ENCODE data around the gene GALNT7. TPM values are rescaled to one million over a fixed set of nuclear protein-coding genes. Genes with fewer than 3 reads are reported as not detected.
A peak's percentile ranks its signal among the peaks of the same experiment; 100 is the strongest.

GALNT7 gene
- polyA plus RNA-seq, 3 donors, result 12.3 to 29.0 (median 19.7) TPM

DNA sequence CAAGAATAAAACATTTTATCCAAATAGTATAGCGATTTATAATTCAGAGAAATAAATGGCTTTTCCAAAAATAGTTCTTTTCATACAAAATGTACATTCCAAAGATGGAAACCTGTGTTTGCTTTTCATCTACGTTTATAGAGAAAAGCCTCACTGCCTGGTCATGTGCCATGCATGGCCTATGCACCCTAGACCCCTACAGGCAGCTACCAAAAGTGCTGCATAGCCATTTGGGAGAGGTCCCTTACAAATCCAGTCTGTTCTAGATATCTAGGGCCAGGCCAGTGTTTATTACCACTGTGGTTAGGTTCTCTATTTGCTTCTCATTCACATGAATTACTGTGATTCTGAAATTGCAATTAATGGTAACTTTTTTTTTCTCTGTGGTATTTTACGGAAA, 148.4 kb downstream of the GALNT7 start:
- no peaks in the 10 kb centered on the region for H3K9me3 Mint-ChIP-seq
- no peak for DNase-seq
- H3K4me3 Mint-ChIP-seq, result no peak overlapping the region
- Histone ChIP-seq H3K27ac (ENCODE audit: low read depth in 1 of 2, low read length in 2 of 2) (no peak overlapping the region), H3K9ac (ENCODE audit: insufficient read depth, low read length, poor library complexity, severe bottlenecking) (no peak overlapping the region), H3K27me3 (ENCODE audit: control insufficient read depth in 2 of 2, insufficient read depth in 2 of 2, low read length in 2 of 2) (no peaks in the 10 kb centered on the region), H3K36me3 (replicated peaks in 1 of 2; ENCODE audit: control insufficient read depth in 1 of 2, insufficient read depth in 2 of 2, low read length in 2 of 2) (peaks cover 68 to 78% of the 10 kb centered on the region in 2 donors), H3K79me2 (ENCODE audit: insufficient read depth, low read length) (no peaks in the 10 kb centered on the region), H3K4me2 (replicated peaks; ENCODE audit: extremely low read depth, low read length, poor library complexity, severe bottlenecking) (no peak overlapping the region), H2AFZ (ENCODE audit: insufficient read depth, low read depth, low read length, poor library complexity, severe bottlenecking) (no peak overlapping the region), H4K20me1 (ENCODE audit: insufficient read depth, low read length) (no peaks in the 10 kb centered on the region), H3K9me3 (replicated peaks in 1 of 2; ENCODE audit: control insufficient read depth in 1 of 2, insufficient read depth in 1 of 2, low read length in 2 of 2) (no peaks in the 10 kb centered on the region), H3K4me3 (replicated peaks in 1 of 3; ENCODE audit: low read depth in 2 of 3, low read length in 3 of 3) (no peak overlapping the region), H3K4me1 (ENCODE audit: control insufficient read depth in 1 of 2, insufficient read depth in 2 of 2, low read length in 2 of 2) (peaks cover 12 to 17% of the 10 kb centered on the region in 2 donors)
- no peaks in the 10 kb centered on the region for H3K27me3 Mint-ChIP-seq (ENCODE audit: low read depth in 3 of 3)
- intact Hi-C loops (cut with micrococcal nuclease), result loop anchor here (5.0 to 10.0 kb wide), 2 partner anchors 100 to 178 kb away; no protein-coding TSS in a partner anchor
- no peak overlapping the region for H3K27ac Mint-ChIP-seq
- TF ChIP-seq, protein P1, sequence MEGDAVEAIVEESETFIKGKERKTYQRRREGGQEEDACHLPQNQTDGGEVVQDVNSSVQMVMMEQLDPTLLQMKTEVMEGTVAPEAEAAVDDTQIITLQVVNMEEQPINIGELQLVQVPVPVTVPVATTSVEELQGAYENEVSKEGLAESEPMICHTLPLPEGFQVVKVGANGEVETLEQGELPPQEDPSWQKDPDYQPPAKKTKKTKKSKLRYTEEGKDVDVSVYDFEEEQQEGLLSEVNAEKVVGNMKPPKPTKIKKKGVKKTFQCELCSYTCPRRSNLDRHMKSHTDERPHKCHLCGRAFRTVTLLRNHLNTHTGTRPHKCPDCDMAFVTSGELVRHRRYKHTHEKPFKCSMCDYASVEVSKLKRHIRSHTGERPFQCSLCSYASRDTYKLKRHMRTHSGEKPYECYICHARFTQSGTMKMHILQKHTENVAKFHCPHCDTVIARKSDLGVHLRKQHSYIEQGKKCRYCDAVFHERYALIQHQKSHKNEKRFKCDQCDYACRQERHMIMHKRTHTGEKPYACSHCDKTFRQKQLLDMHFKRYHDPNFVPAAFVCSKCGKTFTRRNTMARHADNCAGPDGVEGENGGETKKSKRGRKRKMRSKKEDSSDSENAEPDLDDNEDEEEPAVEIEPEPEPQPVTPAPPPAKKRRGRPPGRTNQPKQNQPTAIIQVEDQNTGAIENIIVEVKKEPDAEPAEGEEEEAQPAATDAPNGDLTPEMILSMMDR (IDR thresholded peaks at IDR 0.05), result no peak
- 80% methylated on average over 1 of the region's 3 CpGs for WGBS (ENCODE audit: insufficient coverage)
- H3K36me3 Mint-ChIP-seq, result peaks cover 27 to 32% of the 10 kb centered on the region in 2 donors
- peaks cover 15% of the 10 kb centered on the region for H3K4me1 Mint-ChIP-seq

DNA sequence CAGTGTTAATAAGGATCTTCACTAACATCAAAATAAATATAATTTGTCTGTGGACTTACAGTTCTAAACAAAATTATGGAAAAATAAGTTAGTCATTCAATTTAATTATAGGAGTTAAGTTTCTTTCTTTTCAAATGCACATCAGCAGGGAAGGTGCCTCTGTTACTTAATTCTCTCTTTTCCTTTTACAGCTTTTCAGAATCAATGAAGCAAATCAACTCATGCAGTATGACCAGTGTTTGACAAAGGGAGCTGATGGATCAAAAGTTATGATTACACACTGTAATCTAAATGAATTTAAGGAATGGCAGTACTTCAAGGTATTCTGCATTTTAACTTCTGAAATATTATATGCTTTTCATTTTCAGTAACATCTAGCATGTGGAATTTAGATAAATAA, 149.6 kb downstream of the GALNT7 start:
- peaks cover 3% of the 10 kb centered on the region for H3K79me2 ChIP-seq (ENCODE audit: insufficient read depth, low read length)
- H3K4me1 Mint-ChIP-seq, result peaks cover 15% of the 10 kb centered on the region
- intact Hi-C loops (cut with micrococcal nuclease), result loop anchor here (2.0 to 10.0 kb wide), 3 partner anchors 99 to 177 kb away; no protein-coding TSS in a partner anchor
- H3K36me3 ChIP-seq (replicated peaks in 1 of 2; ENCODE audit: control insufficient read depth in 1 of 2, insufficient read depth in 2 of 2, low read length in 2 of 2), result peaks cover 75 to 77% of the 10 kb centered on the region in 2 donors
- no peak overlapping the region for H3K9ac ChIP-seq (ENCODE audit: insufficient read depth, low read length, poor library complexity, severe bottlenecking)
- peaks cover 25 to 31% of the 10 kb centered on the region in 2 donors for H3K36me3 Mint-ChIP-seq
- H3K27me3 Mint-ChIP-seq (ENCODE audit: low read depth in 3 of 3), result no peaks in the 10 kb centered on the region
- peak overlapping the region in 2 of 7 donors; percentile 3 to 28 for H3K27ac Mint-ChIP-seq
- peaks cover 12 to 17% of the 10 kb centered on the region in 2 donors for H3K4me1 ChIP-seq (ENCODE audit: control insufficient read depth in 1 of 2, insufficient read depth in 2 of 2, low read length in 2 of 2)
- no peak overlapping the region for H2AFZ ChIP-seq (ENCODE audit: insufficient read depth, low read depth, low read length, poor library complexity, severe bottlenecking)
- no peak overlapping the region for H3K4me3 ChIP-seq (replicated peaks in 1 of 3; ENCODE audit: low read depth in 2 of 3, low read length in 3 of 3)
- H3K27me3 ChIP-seq (ENCODE audit: control insufficient read depth in 2 of 2, insufficient read depth in 2 of 2, low read length in 2 of 2), result no peaks in the 10 kb centered on the region
- H3K4me3 Mint-ChIP-seq, result no peak overlapping the region
- TF ChIP-seq, protein P1 (IDR thresholded peaks at IDR 0.05), result no peak
- H3K4me2 ChIP-seq (replicated peaks; ENCODE audit: extremely low read depth, low read length, poor library complexity, severe bottlenecking), result no peak overlapping the region
- no peaks in the 10 kb centered on the region for H3K9me3 ChIP-seq (replicated peaks in 1 of 2; ENCODE audit: control insufficient read depth in 1 of 2, insufficient read depth in 1 of 2, low read length in 2 of 2)
- H3K9me3 Mint-ChIP-seq, result no peaks in the 10 kb centered on the region
- no peaks in the 10 kb centered on the region for H4K20me1 ChIP-seq (ENCODE audit: insufficient read depth, low read length)
- H3K27ac ChIP-seq (ENCODE audit: low read depth in 1 of 2, low read length in 2 of 2), result no peak overlapping the region
- DNase-seq, result no peak
